Measurements from ENCODE around the gene MAP3K9. TPM values are rescaled to one million over a fixed set of nuclear protein-coding genes. Genes with fewer than 3 reads are reported as not detected.

Gene MAP3K9
- total and polyA plus RNA-seq, 9 of the 15 experiments (the other 6 are each of a cell fraction or from before 2014, with no cell fraction given): 0.03 to 0.60 (median 0.36) TPM

GRCh38 chr14:70698288-70698687, 111.0 kb downstream of the MAP3K9 start (continued):
- TF ChIP-seq MYC (IDR thresholded peaks at IDR 0.05; ENCODE audit: low read depth, low read length) (no peak), MYC (CRISPR knock-in tag; IDR thresholded peaks at IDR 0.05; ENCODE audit: borderline replicate concordance, low read depth) (no peak), ZNF644 (tag; IDR thresholded peaks at IDR 0.05; ENCODE audit: low read depth) (peak; percentile 61; the same call in 1 of the 2 replicates), NR4A1 (CRISPR knock-in tag; IDR thresholded peaks at IDR 0.05) (no peak), NR4A1 (tag; IDR thresholded peaks at IDR 0.05) (0 out of 2 replicates have a peak, but pooled peaks have one; percentile 63), MAFG (tag; conservative IDR thresholded peaks at IDR 0.05) (peak; percentile 96), MGA (IDR thresholded peaks at IDR 0.05) (peak; percentile 18; the same call in 1 of the 2 replicates), ZNF592 (IDR thresholded peaks at IDR 0.05) (peak; percentile 62), L3MBTL2 (IDR thresholded peaks at IDR 0.05) (peak; percentile 71), BACH1 (tag; IDR thresholded peaks at IDR 0.05) (peak; percentile 86), TEAD1 (CRISPR knock-in tag; IDR thresholded peaks at IDR 0.05) (0 out of 4 replicates have a peak, but pooled peaks of 1 of the 2 experiments have one; percentile 6), TEAD4 (IDR thresholded peaks at IDR 0.05; ENCODE audit: low read length) (no peak), TEAD4 (CRISPR knock-in tag; IDR thresholded peaks at IDR 0.05; ENCODE audit: borderline replicate concordance) (no peak), ARNT (IDR thresholded peaks at IDR 0.05) (no peak)
